NCI-H510A (cell line): Measurements from ENCODE around the gene EPHA2.

ENCODE experiments used
- DNase-seq: peaks from one replicate; lab custom pipeline; 2025; lab: John Stamatoyannopoulos, UW

EPHA2 gene

DNA sequence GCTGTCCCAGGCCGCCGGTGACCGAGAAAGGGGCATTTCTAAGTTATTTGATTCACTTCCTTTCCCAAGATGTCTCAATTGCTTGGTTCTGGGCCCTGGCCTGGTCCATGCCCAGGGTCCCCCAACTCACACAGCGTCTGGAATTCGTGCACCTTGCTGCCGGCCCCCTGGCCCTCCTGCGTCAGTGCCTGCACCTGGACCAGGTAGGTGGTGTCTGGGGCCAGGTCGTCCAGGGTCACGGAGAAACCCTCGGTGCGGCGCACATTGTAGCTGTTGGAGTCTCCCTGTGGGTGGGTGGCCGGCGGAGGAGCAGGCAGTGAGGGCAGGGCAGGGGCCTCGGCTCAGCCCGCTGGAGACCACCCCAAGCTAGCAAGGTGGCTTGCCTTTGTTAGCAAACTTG is 21.0 kb downstream of the EPHA2 start:
- DNase-seq = no peak

DNA sequence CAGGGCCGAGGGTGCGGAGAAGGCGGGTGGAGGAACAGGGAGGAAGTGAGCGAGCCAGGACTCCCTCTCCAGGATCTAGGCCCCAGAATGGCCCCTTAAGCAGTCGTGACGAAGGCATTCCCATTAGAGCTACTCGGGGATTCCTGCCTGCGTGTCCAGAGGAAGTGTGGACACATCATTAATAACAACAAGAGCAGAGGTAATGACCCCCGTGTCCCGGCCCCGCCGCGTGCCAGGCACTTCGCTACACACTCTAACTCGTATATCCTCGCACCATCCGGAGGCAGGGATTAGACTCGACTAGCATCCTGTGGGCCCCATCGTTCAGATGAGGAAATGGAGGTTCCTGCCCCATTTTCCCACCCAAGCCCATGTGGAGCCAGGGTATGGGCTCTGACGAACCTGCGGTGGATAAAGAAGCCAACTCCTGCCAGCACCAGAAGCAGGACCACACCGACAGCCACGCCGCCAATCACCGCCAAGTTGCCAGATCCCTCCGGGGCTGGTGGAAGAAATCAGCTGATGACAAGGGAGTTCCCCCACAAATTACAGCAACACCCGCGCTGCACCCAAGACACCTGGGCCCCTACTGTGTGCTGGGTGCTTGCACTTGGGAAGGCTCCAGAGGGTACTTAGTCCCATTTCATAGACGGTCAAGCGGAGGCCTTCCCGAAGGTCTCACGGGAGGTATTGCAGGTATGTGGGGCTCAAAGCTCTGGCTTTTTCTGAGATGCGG is 21.6 kb downstream of the EPHA2 start:
- DNase-seq = no peak

GRCh38 chr1:16133007-16133961 is 22.6 kb downstream of the EPHA2 start:
- no peak for DNase-seq

- no peak for DNase-seq
These were observed 23.5 kb downstream of the EPHA2 start for GRCh38 chr1:16132325-16132785.

DNA sequence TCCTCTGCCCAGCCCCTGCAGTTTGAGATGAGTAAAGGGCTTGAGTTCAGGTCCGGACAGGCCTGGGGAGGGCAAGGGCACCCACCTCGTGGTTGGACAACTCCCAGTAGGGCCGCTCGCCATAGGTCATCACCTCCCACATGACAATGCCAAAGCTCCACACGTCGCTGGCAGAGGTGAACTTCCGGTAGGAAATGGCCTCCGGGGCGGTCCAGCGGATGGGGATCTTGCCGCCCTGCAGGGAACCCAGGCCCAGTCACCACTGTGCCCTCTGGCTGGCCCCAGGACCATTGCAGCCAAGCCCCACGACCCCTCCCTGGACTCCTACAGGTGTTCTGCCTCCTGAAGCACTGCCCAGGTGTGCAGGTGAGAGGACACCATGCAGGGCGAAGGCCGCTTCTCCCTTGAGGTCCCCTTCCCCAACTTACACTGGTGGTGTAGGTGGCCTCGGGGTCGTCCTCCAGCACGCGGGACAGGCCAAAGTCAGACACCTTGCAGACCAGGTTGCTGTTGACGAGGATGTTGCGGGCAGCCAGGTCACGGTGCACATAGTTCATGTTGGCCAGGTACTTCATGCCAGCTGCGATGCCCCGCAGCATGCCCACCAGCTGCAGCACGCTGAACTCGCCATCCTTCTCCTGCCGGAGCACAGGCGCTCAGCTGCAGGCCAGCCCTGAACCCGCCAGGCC is 24.1 kb downstream of the EPHA2 start:
- no peak for DNase-seq

- no peak for DNase-seq
These were observed 25.0 kb downstream of the EPHA2 start for GRCh38 chr1:16130827-16131226.

DNA sequence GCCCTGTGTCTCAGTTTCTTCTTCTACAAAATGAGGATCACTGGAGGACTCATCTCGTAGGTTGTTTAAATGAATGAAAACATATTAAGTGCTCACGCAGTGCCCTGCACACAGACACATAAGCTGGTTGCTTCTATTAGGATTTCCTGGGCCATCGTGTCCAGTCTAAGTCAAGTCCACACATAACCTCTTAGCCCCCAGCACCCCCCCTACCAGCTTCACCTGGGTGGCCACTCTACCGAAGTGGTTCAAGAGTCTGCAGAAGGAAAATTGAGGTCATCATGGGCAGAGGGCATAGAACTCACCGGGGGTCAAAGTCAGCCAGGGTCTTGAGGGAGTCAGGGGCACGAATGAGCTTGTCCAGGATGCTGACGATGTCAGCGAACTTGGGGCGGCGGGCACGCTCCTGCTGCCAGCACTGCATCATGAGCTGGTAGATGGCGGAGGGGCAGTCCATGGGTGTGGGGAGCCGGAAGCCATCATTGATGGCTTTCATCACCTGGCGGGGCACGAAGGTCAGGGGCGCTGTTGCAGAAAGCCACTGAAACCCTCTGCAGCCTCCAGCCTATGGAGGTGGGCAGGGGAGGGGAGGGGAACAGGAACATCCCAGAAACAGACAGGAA is 25.8 kb downstream of the EPHA2 start:
- DNase-seq = no peak

GRCh38 chr1:16129316-16129715 is 26.6 kb downstream of the EPHA2 start:
- DNase-seq = no peak

DNA sequence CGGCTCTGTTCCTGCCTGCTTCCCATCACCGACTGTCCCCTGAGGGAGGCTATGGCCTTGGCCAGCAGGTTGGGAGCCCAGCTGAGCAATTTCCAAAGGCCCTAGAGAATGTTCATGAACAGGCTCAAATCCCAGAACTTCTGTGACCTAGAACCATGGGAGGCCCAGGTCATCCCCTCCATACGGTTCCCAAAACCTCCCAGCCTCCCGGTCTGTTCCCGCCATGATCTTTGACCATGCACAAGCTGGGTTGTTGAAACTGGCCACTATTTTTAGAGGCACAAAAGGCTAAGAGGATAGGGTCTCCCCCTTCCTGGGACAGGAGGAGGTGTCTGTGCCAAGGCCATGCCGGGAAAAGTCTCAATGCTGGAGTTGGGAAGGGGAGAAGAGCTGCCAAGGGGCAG is 27.5 kb downstream of the EPHA2 start:
- no peak for DNase-seq

- no peak for DNase-seq
These were observed 28.1 kb downstream of the EPHA2 start for GRCh38 chr1:16127676-16128337.

DNA sequence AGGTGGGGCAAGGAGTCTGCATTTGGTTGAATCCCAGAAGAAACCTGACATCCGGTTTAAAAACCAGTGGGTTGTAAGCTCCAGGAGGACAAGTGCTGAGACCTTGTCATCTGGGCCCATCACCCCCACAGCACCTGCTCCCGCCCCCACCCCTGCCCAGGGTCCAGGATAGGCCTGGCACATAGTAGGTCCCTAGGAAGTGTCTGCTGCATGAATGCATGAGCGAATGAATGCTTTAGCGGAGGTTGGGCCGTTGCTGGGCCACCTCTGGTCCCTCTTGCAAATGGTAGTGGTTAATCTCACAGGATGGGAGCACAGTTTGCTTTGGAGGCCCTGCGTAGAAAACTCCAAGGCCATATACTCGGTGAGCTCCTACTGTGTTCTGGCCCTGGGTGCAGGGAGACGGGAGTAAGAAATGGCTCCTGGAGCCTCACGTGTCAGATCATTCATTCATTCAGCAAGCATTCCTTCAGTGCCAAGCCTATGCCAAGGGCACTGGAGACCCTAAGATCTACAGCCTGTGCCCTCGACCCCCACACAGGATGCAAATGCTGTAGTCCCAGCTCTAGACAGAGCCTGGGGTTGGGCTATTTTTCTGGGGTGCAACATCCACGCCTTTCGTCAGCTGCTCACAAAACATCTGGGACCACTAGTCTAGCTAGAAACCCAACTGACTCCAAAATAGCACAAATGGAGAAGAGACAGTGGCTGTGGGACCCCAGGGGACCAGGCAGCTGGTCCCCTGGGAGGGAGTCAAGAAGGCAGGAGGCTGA is 28.9 kb downstream of the EPHA2 start:
- DNase-seq = no peak

DNA sequence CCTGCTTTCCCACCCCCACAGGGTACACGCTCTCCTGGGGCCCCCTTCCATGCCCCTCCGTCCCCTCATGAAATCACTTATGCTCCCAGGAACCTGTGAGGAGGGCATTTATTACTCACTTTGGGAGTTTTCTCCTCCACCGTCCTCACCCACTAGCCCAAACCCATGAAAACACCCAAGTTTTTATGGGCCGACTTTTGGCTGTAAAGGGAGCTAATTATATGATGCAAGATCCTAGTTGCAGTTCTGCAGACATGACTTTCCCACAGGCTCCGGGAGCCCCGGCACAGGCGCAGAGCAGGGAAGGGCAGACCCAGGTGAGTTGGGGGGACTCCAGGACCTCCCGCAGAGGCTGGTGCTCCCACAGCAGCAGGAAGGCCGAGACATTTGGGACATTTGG is 29.7 kb downstream of the EPHA2 start:
- DNase-seq = no peak

GRCh38 chr1:16125483-16125882 is 30.4 kb downstream of the EPHA2 start:
- no peak for DNase-seq

- no peak for DNase-seq
These were observed 30.8 kb downstream of the EPHA2 start for GRCh38 chr1:16125088-16125470.

DNA sequence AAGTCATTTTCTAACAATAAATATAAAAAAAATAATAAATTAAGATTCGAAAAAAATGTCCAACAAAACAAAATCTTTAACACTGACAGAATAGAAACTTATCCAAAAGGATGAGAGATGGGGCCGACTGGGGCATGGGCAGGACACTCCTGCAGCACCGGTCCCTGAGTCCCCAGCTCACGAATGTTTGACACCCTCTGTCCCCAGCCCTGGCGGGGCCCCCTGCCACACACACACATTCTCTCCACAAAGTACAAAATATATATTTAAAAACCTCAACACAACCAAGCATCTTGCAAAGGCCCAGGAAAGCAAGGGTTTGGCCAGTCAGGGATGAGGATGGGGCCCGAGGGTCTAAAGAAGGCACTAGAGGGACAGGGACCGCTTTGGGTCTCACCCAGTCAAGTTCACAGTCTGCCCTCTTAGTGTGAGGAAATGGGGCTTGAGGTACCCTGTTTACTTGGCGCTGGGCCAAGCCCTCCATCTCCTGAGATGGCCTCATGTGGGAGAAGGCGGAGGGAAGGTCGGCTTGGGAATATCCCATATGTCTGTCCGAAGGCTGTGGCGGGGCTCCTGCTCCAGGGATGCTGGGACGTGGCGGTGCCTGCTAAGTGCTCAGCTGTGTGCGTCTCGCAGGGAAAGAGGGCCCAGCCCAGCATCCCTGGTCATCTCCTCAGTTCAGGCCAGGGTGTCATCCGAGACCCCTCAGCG is 31.3 kb downstream of the EPHA2 start:
- no peak for DNase-seq

GRCh38 chr1:16122916-16123315 is 33.0 kb downstream of the EPHA2 start:
- no peak for DNase-seq

DNA sequence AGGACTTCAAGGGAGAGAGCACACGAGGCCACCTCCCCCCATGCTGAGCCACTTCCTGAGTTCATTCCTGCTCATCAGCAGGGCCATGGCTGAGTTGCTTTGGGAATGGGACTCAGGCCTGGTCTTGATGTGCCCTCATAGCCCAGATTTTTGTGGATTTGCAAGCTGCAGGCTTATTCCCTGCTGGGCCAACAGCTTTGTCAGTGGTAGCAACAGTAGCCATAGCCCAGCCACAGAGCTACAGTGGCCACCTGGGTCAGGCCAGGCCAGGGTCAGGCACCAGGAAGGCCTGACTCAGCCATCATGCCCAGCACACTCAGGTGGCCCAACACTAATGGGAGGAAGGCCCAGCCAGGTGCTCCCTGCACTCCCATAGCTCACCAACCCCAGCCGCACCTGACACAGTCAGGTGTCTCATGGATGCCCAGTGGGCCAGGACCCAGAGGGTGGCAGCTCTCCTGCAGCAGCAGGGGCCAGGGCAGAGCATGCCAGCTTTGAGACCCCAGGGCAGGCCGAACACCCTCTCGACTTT is 33.5 kb downstream of the EPHA2 start:
- DNase-seq = no peak

GRCh38 chr1:16120940-16121410 is 34.9 kb downstream of the EPHA2 start:
- peak; percentile 88 for DNase-seq

- DNase-seq = no peak
These were observed 35.5 kb downstream of the EPHA2 start for GRCh38 chr1:16120407-16120806.

DNA sequence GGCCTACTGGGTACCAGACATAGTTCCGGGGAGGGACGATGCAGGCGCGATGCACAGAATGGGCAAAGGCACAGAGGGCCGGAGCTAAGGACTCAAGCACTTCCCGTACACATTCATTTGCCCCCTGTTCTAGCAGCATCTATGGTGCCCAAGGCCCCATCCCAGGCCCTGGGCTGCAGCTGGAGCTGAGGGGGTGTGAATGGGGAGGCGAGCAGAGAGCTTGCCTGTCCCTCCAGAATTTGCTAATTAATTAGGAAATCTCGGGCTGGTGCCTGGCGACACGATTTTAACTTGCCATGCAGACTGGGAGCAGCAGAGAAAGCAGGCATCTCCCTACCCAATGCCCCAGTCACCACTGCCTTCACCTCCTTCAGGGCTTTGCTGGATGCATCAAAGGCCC is 35.9 kb downstream of the EPHA2 start:
- DNase-seq = no peak
